Measurements from ENCODE around the gene MRGPRF.

GRCh38 chr11:69032833-69033232, 19.8 kb upstream of the MRGPRF start:
- TF ChIP-seq YY1 (IDR thresholded peaks at IDR 0.05; ENCODE audit: low read depth) (no peak), GABPA (IDR thresholded peaks at IDR 0.05; ENCODE audit: low read depth) (no peak), RAD21 (IDR thresholded peaks at IDR 0.05; ENCODE audit: low read length) (no peak), MEF2A (IDR thresholded peaks at IDR 0.05; ENCODE audit: borderline replicate concordance, low read depth) (no peak), CTCF (IDR thresholded peaks at IDR 0.05) (no peak)

Measured in SK-N-SH (cell line).